ENCODE results near the gene RBKS.
"Not testable (repeated sequence)": the region's sequence is repeated elsewhere in the genome, so short reads cannot be mapped to it uniquely, and the experiment has no call there.

The RBKS gene

GRCh38 chr2:27796791-27797765, 93.1 kb downstream of the RBKS start:
- DNase-seq = no peak

GRCh38 chr2:27795868-27796277, 94.3 kb downstream of the RBKS start:
- DNase-seq = no peak

GRCh38 chr2:27795093-27795834, 94.9 kb downstream of the RBKS start:
- DNase-seq = no peak

DNA sequence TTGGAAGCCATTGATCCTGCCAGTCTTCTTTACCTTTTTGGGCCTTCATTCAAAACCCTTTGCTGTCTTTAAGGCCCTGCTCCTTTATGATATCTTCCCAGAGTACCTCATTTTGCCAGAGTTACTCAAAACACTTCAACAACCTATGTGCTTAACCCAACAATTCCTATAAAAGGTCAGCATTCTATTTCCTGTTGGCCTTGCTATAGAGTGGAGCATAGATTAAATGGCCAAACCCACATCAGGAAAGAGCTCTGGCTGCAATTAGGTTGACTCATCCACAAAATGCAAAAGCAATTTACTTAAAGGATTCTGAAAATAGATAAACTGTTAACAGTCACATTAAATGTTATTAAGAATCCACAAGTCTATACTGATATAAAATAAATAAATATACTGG, 97.4 kb downstream of the RBKS start:
- DNase-seq = no peak

- no peak for DNase-seq
Observed at GRCh38 chr2:27790796-27791195, 99.4 kb downstream of the RBKS start.

- no peak for DNase-seq
Observed at GRCh38 chr2:27782701-27783100, 107.5 kb downstream of the RBKS start.

GRCh38 chr2:27781496-27781895, 108.7 kb downstream of the RBKS start:
- no peak for DNase-seq

- no peak for DNase-seq
Observed at GRCh38 chr2:27779417-27780055, 110.7 kb downstream of the RBKS start.

DNA sequence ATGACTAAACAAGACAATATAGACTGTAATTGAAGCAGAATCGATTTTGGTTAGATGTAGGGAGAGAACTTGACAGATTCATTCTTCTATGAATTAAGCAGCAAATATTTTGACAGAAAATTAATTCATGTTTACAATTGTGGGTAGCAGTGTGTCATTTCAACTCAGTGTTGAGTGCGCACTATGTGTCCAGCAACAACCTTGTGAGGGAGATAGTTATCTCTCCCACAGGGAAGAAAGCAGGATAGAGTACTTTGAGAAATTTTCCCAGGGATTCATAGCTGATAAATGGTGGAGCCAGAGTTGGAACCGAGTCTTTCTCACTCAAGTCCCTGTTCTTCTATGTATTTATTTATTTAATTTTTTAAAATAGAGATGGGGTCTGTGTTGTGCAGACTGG, 113.5 kb downstream of the RBKS start:
- DNase-seq = no peak

GRCh38 chr2:27776097-27776496, 114.1 kb downstream of the RBKS start:
- DNase-seq = peak; percentile 14

GRCh38 chr2:27773959-27774358, 116.2 kb downstream of the RBKS start:
- no peak for DNase-seq

GRCh38 chr2:27772804-27773203, 117.4 kb downstream of the RBKS start:
- no peak for DNase-seq

DNA sequence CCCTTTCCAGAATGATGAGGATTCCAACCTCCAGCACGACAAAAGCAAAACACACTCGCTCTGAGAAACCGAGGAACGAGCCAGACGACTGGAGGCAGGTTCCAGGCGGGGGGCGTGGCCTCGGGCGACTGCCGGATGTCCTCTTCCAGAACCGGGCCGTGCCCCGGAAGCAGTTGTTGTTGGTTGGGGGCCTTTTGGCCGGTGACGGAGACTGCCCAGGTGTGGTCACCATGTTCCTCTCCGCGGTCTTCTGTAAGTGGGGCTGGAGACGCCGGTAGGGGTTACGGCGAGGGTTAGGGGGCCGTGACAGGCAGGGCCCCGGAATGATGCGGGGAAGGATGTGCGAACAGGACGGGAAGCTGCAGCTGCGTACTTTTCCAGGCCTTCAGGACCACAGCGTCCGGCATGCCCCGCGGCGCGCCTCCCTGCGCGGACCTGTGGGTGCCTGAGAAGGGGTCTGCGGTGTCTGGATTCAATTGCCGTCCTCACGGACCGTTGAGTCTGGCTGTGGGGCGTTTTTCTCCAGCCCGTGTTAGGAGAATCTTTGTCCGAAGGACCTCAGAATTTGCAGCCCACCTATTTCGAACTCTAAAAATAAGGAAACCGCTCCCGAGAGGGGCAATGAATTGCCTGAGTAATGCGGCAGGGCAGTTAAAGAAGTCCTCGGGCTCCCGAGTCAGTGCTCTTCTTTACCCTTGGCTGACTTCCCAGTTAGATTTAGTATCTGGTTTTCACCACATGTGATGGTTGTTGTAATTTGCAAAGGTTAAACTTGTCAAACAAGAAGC, 118.4 kb downstream of the RBKS start, which contains the start of gene MRPL33:
Gene MRPL33 (plus strand): TSS at position 172 of the 788 bp plus-strand sequence. CDS start 59 bp downstream, at position 231.
- DNase-seq = peak; percentile 92

DNA sequence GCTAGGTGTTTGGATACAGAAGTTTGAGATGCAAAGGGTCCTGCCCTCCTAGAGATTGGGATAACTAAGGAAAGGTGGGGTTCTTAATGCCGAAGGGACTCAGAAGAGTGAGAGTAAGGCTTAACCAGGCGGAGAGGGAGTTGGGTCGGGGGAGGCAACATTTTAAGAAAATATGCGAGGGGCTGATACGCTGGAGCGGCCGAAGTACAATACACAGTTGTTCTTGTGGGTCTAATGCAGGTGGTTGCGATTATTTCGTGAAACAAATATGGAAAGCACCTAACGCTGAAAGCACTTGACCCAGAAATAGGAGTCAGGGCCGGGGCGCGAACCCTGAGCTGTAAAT, 119.0 kb downstream of the RBKS start:
- DNase-seq = no peak

DNA sequence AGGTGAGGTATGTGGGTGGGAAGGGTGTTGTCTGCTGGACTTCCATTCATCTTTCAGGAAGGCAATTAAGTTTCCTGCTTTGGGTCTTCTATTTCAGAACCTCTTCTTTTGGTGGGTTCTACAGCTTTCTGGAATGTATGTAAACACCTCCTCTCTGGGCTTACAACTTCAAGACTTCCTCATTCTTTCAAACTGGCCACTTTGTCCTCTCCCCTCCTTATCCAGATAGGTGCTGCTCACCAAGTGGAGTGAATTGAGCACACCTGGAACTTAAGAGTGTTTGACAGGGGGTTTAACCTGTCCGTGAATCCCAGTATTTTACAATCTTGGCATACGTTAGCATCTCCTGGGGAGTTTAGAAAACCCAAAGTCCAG, 123.9 kb downstream of the RBKS start:
- no peak for DNase-seq

- no peak for DNase-seq
Observed at GRCh38 chr2:27765621-27766286, 124.4 kb downstream of the RBKS start.

- DNase-seq = not testable (repeated sequence)
Observed at GRCh38 chr2:27764526-27764925, 125.7 kb downstream of the RBKS start.

GRCh38 chr2:27763907-27764267, 126.3 kb downstream of the RBKS start:
- DNase-seq = no peak

- DNase-seq = no peak
Observed at GRCh38 chr2:27762951-27763906, 127.0 kb downstream of the RBKS start.

- no peak for DNase-seq
Observed at GRCh38 chr2:27756544-27757498, 133.4 kb downstream of the RBKS start.
